ENCODE data around the gene KRTAP2-3. TPM values are rescaled to one million over a fixed set of nuclear protein-coding genes. Genes with fewer than 3 reads are reported as not detected.

KRTAP2-3 gene
- total and polyA plus RNA-seq, 12 donors = not detected

DNA sequence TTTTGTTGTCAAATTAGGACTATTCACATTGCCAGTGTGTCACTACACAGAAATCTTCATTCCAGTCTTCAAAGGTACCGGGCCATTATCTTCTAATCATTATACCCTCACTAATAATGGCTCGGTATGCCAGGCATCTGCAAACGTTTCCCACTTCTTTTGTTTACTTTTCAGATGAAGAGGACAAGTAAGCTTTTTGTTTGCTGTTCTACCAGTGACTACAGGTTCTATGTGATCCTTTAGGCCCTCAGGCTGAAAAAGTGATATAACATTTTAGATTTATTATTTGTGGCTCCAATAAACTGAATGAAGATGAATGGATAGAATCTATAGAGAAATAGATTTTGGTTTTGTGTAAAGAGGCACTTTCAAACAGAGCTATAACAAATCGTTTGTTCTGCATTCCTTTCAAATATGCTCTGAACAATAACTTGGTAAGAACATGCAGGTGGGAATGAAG is 50.6 kb downstream of the KRTAP2-3 start:
- Histone ChIP-seq H3K4me1 (replicated peaks in 1 of 2) (no peaks in the 10 kb centered on the region), H3K27ac (no peak overlapping the region), H3K4me3 (no peak overlapping the region), H3K36me3 (replicated peaks in 1 of 2) (no peaks in the 10 kb centered on the region), H3K9me3 (replicated peaks in 1 of 3) (no peaks in the 10 kb centered on the region), H3K27me3 (no peaks in the 10 kb centered on the region)
- 70 to 74% (median 73%) methylated on average over 4 of the region's 4 CpGs for WGBS, 4 donors
- no peak for TF ChIP-seq POLR2A (IDR thresholded peaks at IDR 0.05)
- TF ChIP-seq, protein P1, sequence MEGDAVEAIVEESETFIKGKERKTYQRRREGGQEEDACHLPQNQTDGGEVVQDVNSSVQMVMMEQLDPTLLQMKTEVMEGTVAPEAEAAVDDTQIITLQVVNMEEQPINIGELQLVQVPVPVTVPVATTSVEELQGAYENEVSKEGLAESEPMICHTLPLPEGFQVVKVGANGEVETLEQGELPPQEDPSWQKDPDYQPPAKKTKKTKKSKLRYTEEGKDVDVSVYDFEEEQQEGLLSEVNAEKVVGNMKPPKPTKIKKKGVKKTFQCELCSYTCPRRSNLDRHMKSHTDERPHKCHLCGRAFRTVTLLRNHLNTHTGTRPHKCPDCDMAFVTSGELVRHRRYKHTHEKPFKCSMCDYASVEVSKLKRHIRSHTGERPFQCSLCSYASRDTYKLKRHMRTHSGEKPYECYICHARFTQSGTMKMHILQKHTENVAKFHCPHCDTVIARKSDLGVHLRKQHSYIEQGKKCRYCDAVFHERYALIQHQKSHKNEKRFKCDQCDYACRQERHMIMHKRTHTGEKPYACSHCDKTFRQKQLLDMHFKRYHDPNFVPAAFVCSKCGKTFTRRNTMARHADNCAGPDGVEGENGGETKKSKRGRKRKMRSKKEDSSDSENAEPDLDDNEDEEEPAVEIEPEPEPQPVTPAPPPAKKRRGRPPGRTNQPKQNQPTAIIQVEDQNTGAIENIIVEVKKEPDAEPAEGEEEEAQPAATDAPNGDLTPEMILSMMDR (IDR thresholded peaks at IDR 0.05) = no peak
- no peak for DNase-seq
- intact Hi-C loops (cut with DNase I) = no loop called here

Other genes with a start within 250 kb of the KRTAP2-3 start
Only the 30 nearest of the 38 such genes appear.
- under 1 TPM in 2 of 9 donors, not detected in 7; 0.23 to 0.50 TPM for gene KRT20, start 174.9 kb downstream of the KRTAP2-3 start, total RNA-seq
- gene KRT20, start 174.9 kb downstream of the KRTAP2-3 start, polyA plus RNA-seq = under 1 TPM in 2 of 3 donors, not detected in 1; 0.27 to 0.64 TPM
- not detected for gene KRT23, start 122.5 kb downstream of the KRTAP2-3 start, total RNA-seq
- under 1 TPM in 1 of 3 donors, not detected in 2; 0.03 TPM for gene KRT23, start 122.5 kb downstream of the KRTAP2-3 start, polyA plus RNA-seq
- not detected for gene KRT39, start 93.2 kb downstream of the KRTAP2-3 start, total RNA-seq
- gene KRT39, start 93.2 kb downstream of the KRTAP2-3 start, polyA plus RNA-seq = under 1 TPM in 1 of 3 donors, not detected in 2; 0.17 TPM
- gene KRT40, start 75.8 kb downstream of the KRTAP2-3 start, total RNA-seq = not detected
- not detected for gene KRT40, start 75.8 kb downstream of the KRTAP2-3 start, polyA plus RNA-seq
- not detected for gene KRTAP3-3, start 66.0 kb downstream of the KRTAP2-3 start, total RNA-seq
- gene KRTAP3-3, start 66.0 kb downstream of the KRTAP2-3 start, polyA plus RNA-seq = not detected
- gene KRTAP3-2, start 60.2 kb downstream of the KRTAP2-3 start, total RNA-seq = not detected
- not detected for gene KRTAP3-2, start 60.2 kb downstream of the KRTAP2-3 start, polyA plus RNA-seq
- not detected for gene KRTAP3-1, start 51.0 kb downstream of the KRTAP2-3 start, total RNA-seq
- not detected for gene KRTAP3-1, start 51.0 kb downstream of the KRTAP2-3 start, polyA plus RNA-seq
- gene KRTAP1-5, start 32.9 kb downstream of the KRTAP2-3 start, total RNA-seq = not detected
- not detected for gene KRTAP1-5, start 32.9 kb downstream of the KRTAP2-3 start, polyA plus RNA-seq
- gene KRTAP1-4, start 29.9 kb downstream of the KRTAP2-3 start, total RNA-seq = not detected
- gene KRTAP1-4, start 29.9 kb downstream of the KRTAP2-3 start, polyA plus RNA-seq = not detected
- gene KRTAP1-3, start 25.2 kb downstream of the KRTAP2-3 start, total RNA-seq = not detected
- not detected for gene KRTAP1-3, start 25.2 kb downstream of the KRTAP2-3 start, polyA plus RNA-seq
- gene KRTAP1-1, start 18.7 kb downstream of the KRTAP2-3 start, total RNA-seq = not detected
- gene KRTAP1-1, start 18.7 kb downstream of the KRTAP2-3 start, polyA plus RNA-seq = not detected
- gene KRTAP2-1, start 12.8 kb downstream of the KRTAP2-3 start, total RNA-seq = not detected
- not detected for gene KRTAP2-1, start 12.8 kb downstream of the KRTAP2-3 start, polyA plus RNA-seq
- not detected for gene KRTAP2-2, start 4.9 kb downstream of the KRTAP2-3 start, total RNA-seq
- not detected for gene KRTAP2-2, start 4.9 kb downstream of the KRTAP2-3 start, polyA plus RNA-seq
- gene KRTAP2-4, start 5.8 kb upstream of the KRTAP2-3 start, total RNA-seq = not detected
- gene KRTAP2-4, start 5.8 kb upstream of the KRTAP2-3 start, polyA plus RNA-seq = not detected
- gene KRTAP4-7, start 24.0 kb upstream of the KRTAP2-3 start, total RNA-seq = not detected
- gene KRTAP4-7, start 24.0 kb upstream of the KRTAP2-3 start, polyA plus RNA-seq = not detected
- not detected for gene KRTAP4-8, start 38.0 kb upstream of the KRTAP2-3 start, total RNA-seq
- gene KRTAP4-8, start 38.0 kb upstream of the KRTAP2-3 start, polyA plus RNA-seq = not detected
- gene KRTAP4-16, start 42.1 kb upstream of the KRTAP2-3 start, total RNA-seq = not detected
- not detected for gene KRTAP4-16, start 42.1 kb upstream of the KRTAP2-3 start, polyA plus RNA-seq
- gene KRTAP4-9, start 45.3 kb upstream of the KRTAP2-3 start, total RNA-seq = not detected
- gene KRTAP4-9, start 45.3 kb upstream of the KRTAP2-3 start, polyA plus RNA-seq = not detected
- gene KRTAP4-11, start 58.3 kb upstream of the KRTAP2-3 start, total RNA-seq = not detected
- not detected for gene KRTAP4-11, start 58.3 kb upstream of the KRTAP2-3 start, polyA plus RNA-seq
- not detected for gene KRTAP4-12, start 64.1 kb upstream of the KRTAP2-3 start, total RNA-seq
- gene KRTAP4-12, start 64.1 kb upstream of the KRTAP2-3 start, polyA plus RNA-seq = not detected
- gene KRTAP4-6, start 80.4 kb upstream of the KRTAP2-3 start, total RNA-seq = not detected
- not detected for gene KRTAP4-6, start 80.4 kb upstream of the KRTAP2-3 start, polyA plus RNA-seq
- not detected for gene KRTAP4-5, start 89.7 kb upstream of the KRTAP2-3 start, total RNA-seq
- gene KRTAP4-5, start 89.7 kb upstream of the KRTAP2-3 start, polyA plus RNA-seq = not detected
- gene KRTAP4-4, start 100.6 kb upstream of the KRTAP2-3 start, total RNA-seq = not detected
- gene KRTAP4-4, start 100.6 kb upstream of the KRTAP2-3 start, polyA plus RNA-seq = not detected
- gene KRTAP4-3, start 108.1 kb upstream of the KRTAP2-3 start, total RNA-seq = not detected
- gene KRTAP4-3, start 108.1 kb upstream of the KRTAP2-3 start, polyA plus RNA-seq = not detected
- not detected for gene KRTAP4-2, start 118.1 kb upstream of the KRTAP2-3 start, total RNA-seq
- not detected for gene KRTAP4-2, start 118.1 kb upstream of the KRTAP2-3 start, polyA plus RNA-seq
- not detected for gene KRTAP4-1, start 124.8 kb upstream of the KRTAP2-3 start, total RNA-seq
- not detected for gene KRTAP4-1, start 124.8 kb upstream of the KRTAP2-3 start, polyA plus RNA-seq
- not detected for gene KRTAP9-1, start 129.8 kb upstream of the KRTAP2-3 start, total RNA-seq
- gene KRTAP9-1, start 129.8 kb upstream of the KRTAP2-3 start, polyA plus RNA-seq = not detected
- gene KRTAP9-2, start 166.5 kb upstream of the KRTAP2-3 start, total RNA-seq = not detected
- not detected for gene KRTAP9-2, start 166.5 kb upstream of the KRTAP2-3 start, polyA plus RNA-seq
- not detected for gene KRTAP9-3, start 172.3 kb upstream of the KRTAP2-3 start, total RNA-seq
- gene KRTAP9-3, start 172.3 kb upstream of the KRTAP2-3 start, polyA plus RNA-seq = not detected
- not detected for gene KRTAP9-8, start 177.9 kb upstream of the KRTAP2-3 start, total RNA-seq
- gene KRTAP9-8, start 177.9 kb upstream of the KRTAP2-3 start, polyA plus RNA-seq = not detected